Kidney capillary endothelial cell (primary cell): Measurements from ENCODE around the gene RNU6-9.

Experiments
- DNase-seq: peaks from one replicate; pipeline ENCODE4 v3.0.0-alpha.2; 2018; ENCODE audit warnings: low spot score

Gene RNU6-9

GRCh38 chr19:936175-936546, 42.9 kb downstream of the RNU6-9 start:
- no peak for DNase-seq

- no peak for DNase-seq
These were observed 44.0 kb downstream of the RNU6-9 start for GRCh38 chr19:937259-937694.

GRCh38 chr19:938233-938923, 45.1 kb downstream of the RNU6-9 start:
- no peak for DNase-seq

- DNase-seq, result no peak
These were observed 46.2 kb downstream of the RNU6-9 start for GRCh38 chr19:939439-939838.

GRCh38 chr19:939922-940321, 46.6 kb downstream of the RNU6-9 start:
- no peak for DNase-seq

- no peak for DNase-seq
These were observed 47.5 kb downstream of the RNU6-9 start for GRCh38 chr19:940591-941291.

- DNase-seq, result no peak
These were observed 48.2 kb downstream of the RNU6-9 start for GRCh38 chr19:941292-942132.

GRCh38 chr19:942133-942645, 48.9 kb downstream of the RNU6-9 start:
- no peak for DNase-seq
